ENCODE results near the gene APOE.
"Not testable (repeated sequence)": the region's sequence is repeated elsewhere in the genome, so short reads cannot be mapped to it uniquely, and the experiment has no call there.

Gene APOE

GRCh38 chr19:44905437-44906160 lies at the start of gene APOE:
TSS of gene APOE (plus strand) at chr19:44905796. CDS start at chr19:44906625, 829 bp downstream.
- no peak for DNase-seq

DNA sequence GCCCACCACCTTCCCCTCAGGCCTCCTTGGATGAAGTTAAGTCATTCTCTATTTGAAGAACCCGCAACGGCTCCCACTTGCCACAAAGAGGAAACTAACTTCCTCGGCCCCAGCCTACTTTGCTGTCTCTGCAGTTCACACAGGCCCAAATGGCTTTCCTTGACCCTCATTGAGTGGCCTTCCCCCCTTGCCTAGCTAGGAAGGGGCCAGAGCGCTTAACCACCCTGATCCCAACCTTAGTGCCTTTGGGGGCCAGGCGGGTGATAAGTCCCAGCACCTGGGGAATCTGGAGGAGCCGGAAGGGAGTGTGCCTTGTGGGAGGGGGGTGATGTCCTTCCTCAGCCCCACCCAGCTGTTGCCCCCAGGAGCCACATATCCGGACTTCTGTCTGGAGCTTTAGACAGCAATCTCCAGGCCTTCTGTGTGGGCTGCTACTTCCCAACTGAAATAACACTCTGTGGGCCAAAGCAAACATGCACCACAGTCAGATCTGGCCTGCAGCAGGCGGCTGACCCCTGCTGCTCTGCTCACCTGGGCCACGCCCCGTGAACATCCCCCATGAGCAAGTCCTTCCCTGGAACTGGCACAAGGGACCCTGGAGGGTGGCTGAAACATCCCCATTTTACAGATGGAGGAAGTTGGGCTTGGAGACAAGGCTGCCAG lies 49.0 kb upstream of the APOE start:
- DNase-seq = no peak

GRCh38 chr19:44857837-44858236 lies 47.8 kb upstream of the APOE start:
- DNase-seq = no peak

- DNase-seq = not testable (repeated sequence)
Measured at GRCh38 chr19:44861576-44861975, 44.0 kb upstream of the APOE start.

DNA sequence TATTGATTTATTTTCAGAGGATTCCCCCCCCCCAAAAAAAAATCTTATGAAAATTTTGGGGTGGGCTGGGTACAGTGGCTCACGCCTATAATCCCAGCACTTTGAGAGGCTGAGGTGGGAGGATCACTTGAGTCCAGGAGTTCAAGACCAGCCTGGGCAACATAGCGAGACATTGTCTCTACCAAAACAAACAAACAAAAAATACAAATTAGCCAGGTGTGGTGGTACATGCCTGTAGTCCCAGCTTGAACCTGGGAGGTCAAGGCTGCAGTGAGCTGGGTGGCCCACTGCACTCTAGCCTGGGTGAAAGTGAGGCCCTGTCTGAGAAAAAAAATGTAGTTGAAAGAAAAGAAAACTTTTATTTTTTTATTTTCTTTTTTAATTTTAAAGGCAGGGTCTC lies 41.6 kb upstream of the APOE start:
- no peak for DNase-seq

GRCh38 chr19:44865196-44865767 lies 40.3 kb upstream of the APOE start:
- DNase-seq = no peak

- no peak for DNase-seq
Measured at GRCh38 chr19:44866664-44867063, 38.9 kb upstream of the APOE start.

DNA sequence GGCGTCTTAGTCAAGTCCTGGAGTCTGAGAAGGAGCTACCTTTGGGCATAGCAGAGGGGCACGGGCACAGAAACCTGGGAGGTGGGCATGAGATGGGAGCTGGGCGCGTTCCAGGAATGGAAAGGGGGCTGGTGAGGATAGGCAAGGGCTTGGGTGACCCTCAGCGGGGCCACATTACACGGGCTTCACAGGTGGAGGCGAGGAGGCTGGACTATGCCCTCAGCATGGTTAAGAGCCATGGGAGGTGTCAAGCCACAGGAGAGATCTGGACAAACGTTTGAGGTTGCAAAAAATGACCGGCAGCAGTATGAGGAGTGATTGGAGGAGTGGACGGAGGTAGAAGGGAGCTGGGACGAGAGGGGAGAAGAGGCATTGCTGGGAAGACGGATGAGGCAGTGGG lies 38.0 kb upstream of the APOE start:
- no peak for DNase-seq

- DNase-seq = no peak
Measured at GRCh38 chr19:44869733-44870470, 35.7 kb upstream of the APOE start.

DNA sequence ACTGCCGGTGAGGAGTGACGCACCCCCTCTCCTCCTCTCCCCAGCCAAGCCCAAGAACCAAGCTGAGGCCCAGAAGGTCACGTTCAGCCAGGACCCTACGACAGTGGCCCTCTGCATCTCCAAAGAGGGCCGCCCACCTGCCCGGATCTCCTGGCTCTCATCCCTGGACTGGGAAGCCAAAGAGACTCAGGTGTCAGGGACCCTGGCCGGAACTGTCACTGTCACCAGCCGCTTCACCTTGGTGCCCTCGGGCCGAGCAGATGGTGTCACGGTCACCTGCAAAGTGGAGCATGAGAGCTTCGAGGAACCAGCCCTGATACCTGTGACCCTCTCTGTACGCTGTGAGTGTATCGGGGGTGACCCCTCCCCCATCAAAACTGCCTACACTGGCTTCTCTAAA lies 33.8 kb upstream of the APOE start:
- no peak for DNase-seq

- DNase-seq = no peak
Measured at GRCh38 chr19:44872661-44873060, 32.9 kb upstream of the APOE start.

DNA sequence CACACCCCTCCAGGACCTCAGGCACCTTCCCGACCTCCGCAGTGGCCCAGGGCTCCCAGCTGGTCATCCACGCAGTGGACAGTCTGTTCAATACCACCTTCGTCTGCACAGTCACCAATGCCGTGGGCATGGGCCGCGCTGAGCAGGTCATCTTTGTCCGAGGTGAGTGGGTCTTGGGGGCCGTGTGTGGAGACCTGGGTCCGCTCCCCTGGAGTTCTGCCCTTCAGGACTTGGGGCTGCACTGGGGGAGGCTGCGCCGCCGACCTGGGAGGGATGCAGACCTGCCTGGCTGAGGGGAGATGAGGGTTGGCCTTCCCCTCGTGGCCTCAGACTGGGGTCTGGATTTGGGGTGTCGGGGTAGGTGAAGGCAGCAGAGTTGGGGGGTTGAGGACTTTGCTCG lies 31.3 kb upstream of the APOE start:
- no peak for DNase-seq

- no peak for DNase-seq
Measured at GRCh38 chr19:44875666-44876451, 29.7 kb upstream of the APOE start.

DNA sequence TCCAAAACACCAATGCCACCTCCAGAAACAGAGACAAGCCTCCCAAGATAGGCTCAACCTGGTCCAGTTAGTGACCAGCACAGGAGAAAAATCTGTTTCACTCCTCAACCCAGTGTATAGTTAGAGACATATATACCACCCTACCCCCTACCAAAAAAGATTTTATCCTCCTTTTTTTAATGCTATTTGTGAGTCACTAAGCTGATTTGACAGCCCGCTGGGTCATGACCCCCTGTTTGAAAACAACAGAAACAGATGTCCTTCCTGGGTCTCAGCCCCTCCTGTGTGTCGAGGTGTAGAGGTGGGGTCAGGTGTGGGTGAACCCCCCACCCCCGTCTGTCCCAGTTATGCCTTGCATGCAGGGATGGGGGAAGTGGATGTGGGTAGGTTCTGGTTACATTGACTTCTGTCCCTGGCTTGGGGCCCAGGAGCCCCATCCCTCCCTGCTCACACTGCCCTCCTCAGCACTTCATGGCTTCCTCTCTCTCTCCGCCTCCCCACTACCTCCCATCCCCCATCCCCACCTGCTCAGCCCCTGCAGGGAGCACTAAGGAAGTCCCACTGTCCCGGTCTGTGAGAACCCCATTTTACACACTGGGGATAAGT lies 28.6 kb upstream of the APOE start:
- no peak for DNase-seq

DNA sequence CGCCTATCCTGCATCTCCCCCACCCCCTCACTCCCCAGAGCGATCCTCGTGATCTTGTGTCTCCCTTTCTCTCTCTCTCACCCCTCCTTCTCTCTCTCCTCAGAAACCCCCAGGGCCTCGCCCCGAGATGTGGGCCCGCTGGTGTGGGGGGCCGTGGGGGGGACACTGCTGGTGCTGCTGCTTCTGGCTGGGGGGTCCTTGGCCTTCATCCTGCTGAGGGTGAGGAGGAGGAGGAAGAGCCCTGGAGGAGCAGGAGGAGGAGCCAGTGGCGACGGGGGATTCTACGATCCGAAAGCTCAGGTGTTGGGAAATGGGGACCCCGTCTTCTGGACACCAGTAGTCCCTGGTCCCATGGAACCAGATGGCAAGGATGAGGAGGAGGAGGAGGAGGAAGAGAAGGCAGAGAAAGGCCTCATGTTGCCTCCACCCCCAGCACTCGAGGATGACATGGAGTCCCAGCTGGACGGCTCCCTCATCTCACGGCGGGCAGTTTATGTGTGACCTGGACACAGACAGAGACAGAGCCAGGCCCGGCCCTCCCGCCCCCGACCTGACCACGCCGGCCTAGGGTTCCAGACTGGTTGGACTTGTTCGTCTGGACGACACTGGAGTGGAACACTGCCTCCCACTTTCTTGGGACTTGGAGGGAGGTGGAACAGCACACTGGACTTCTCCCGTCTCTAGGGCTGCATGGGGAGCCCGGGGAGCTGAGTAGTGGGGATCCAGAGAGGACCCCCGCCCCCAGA lies 27.3 kb upstream of the APOE start:
- no peak for DNase-seq

DNA sequence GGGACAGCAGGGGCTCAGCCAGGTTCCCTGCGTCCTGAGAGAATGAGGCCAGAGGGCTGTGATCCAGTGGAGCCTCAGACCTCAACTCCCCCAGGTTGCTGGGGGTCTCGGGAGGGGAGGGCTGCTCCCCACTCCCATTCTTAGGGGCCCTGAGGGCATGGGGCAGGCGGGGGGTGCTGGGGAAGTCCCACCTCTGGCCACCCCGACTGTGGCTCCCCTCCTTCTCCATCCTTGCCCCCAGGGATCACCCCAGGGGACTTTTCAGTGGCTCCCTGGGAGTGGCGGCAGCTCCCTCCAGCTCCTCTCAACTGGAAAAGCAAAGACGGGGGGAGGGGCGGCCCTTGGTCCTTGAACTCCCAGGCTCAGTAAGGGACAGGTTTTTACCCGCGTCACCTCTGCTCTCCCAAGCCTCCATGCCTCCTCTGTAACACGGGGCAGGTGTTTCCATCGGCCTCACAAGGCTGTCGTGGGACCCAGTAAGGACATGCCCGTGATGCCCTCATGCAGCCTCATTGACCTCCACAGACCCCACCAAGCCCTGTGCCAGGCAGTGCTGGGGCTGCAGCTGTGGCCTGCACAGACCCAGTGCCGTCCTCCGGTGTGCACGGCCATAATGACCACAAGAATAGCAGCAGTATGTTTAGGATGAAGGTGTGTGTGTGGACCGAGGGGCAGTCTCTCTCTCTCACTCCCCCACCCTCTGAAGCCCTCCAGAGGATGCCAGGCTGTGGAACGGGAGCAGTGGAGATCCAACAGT lies 26.1 kb upstream of the APOE start:
- no peak for DNase-seq

GRCh38 chr19:44882063-44882462 lies 23.5 kb upstream of the APOE start:
- DNase-seq = no peak

DNA sequence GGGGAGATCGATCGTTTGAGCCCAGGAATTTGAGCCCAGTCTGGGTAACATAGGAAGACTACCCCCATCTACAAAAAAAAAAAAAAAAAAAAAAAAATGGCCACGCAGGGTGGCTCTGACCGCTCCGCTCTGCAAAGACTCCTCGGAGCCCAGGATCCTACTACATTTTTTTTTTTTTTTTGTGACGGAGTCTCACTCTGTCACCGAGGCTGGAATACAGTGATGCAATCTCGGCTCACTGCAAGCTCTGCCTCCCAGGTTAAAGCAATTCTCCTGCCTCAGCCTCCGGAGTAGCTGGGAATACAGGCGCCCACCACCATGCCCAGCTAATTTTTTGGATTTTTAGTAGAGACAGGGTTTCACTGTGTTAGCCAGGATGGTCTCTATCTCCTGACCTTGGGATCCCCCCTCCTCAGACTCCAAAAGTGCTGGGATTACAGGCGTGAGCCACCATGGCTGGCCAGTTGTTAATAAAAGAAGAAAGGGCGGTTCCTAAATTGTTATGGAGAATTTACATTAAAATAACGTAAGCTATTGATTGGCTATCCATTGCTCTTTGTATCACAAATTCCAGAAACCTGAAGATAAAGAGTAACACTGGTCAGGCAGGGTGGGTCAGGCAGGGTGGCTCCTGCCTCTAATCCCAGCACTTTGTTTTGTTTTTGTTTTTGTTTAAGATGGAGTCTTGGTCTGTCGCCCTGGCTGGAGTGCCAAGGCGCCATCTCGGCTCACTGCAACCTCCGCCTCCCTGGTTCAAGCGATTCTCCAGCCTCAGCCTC lies 22.8 kb upstream of the APOE start:
- not testable (repeated sequence) for DNase-seq

DNA sequence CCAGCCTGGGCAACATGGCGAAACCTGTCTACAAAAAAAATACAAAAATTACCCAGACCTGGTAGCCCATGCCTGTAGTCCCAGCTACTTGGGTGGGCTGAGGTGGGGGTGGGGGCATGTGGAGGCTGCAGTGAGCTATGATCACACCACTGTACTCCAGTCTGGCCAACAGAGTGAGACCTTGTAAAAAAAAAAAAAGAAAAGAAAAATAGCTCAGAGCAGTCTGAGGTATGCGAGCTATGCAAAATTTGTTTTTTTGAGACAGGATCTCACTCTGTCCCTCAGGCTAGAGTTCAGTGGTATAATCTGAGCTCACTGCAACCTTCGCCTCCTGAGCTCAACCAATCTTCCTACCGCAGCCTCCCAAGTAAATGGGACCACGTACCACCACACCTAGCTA lies 21.7 kb upstream of the APOE start:
- no peak for DNase-seq

- DNase-seq = no peak
Measured at GRCh38 chr19:44884566-44884965, 21.0 kb upstream of the APOE start.

Data from NCI-H187 treated with DMSO at 0.1 percent for 48 hours (cell line).